ENCODE results near the gene FILIP1.

FILIP1 gene

GRCh38 chr6:75431379-75431778 lies 62.2 kb downstream of the FILIP1 start:
- TF ChIP-seq, protein P1, sequence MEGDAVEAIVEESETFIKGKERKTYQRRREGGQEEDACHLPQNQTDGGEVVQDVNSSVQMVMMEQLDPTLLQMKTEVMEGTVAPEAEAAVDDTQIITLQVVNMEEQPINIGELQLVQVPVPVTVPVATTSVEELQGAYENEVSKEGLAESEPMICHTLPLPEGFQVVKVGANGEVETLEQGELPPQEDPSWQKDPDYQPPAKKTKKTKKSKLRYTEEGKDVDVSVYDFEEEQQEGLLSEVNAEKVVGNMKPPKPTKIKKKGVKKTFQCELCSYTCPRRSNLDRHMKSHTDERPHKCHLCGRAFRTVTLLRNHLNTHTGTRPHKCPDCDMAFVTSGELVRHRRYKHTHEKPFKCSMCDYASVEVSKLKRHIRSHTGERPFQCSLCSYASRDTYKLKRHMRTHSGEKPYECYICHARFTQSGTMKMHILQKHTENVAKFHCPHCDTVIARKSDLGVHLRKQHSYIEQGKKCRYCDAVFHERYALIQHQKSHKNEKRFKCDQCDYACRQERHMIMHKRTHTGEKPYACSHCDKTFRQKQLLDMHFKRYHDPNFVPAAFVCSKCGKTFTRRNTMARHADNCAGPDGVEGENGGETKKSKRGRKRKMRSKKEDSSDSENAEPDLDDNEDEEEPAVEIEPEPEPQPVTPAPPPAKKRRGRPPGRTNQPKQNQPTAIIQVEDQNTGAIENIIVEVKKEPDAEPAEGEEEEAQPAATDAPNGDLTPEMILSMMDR (IDR thresholded peaks at IDR 0.05; ENCODE audit: control insufficient read depth, extremely low read depth, insufficient read depth): no peak
- H3K4me3 ChIP-seq (ENCODE audit: low read depth, low read length): no peak overlapping the region
- no peak for DNase-seq (ENCODE audit: low read depth)

DNA sequence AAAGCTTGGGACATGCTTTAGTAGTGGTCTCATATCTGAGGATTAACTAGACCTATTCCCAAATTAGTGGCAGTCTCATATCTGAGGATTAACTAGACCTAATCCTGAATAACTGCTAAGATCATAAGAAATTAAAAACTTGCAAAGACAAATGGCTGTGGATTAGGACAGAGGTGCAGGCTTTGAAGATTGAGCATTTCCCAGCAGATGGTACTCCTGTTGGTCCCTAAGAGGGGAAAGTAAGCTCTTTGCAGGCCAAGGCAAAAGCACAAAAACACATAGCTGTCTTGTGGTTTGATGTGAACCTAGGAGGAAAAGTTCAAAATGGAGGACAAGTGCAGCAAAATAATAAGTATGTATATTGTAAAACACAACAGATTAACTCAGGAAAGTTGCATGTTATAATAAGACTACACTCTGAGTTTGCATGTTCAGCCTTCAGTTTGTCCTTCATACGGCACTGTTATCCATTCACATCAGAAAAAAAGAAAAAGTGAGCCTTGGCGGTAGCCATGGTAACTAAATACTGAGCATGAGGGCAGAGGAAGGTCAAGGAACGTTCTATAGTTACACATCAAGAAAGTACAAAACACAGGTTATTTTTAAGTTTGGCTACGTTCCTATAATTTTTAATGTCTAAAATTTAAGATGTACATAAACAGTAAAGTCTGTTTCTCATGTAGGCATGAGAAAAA lies 62.8 kb downstream of the FILIP1 start:
- TF ChIP-seq, protein P1 (IDR thresholded peaks at IDR 0.05; ENCODE audit: control insufficient read depth, extremely low read depth, insufficient read depth): no peak
- H3K4me3 ChIP-seq (ENCODE audit: low read depth, low read length): no peak overlapping the region
- DNase-seq (ENCODE audit: low read depth): no peak

GRCh38 chr6:75429061-75429703 lies 64.4 kb downstream of the FILIP1 start:
- DNase-seq (ENCODE audit: low read depth): no peak
- TF ChIP-seq, protein P1 (IDR thresholded peaks at IDR 0.05; ENCODE audit: control insufficient read depth, extremely low read depth, insufficient read depth): no peak
- H3K4me3 ChIP-seq (ENCODE audit: low read depth, low read length): no peak overlapping the region

GRCh38 chr6:75428204-75428603 lies 65.4 kb downstream of the FILIP1 start:
- no peak for DNase-seq (ENCODE audit: low read depth)
- TF ChIP-seq, protein P1 (IDR thresholded peaks at IDR 0.05; ENCODE audit: control insufficient read depth, extremely low read depth, insufficient read depth): no peak
- no peak overlapping the region for H3K4me3 ChIP-seq (ENCODE audit: low read depth, low read length)

- no peak overlapping the region for H3K4me3 ChIP-seq (ENCODE audit: low read depth, low read length)
- no peak for DNase-seq (ENCODE audit: low read depth)
- TF ChIP-seq, protein P1 (IDR thresholded peaks at IDR 0.05; ENCODE audit: control insufficient read depth, extremely low read depth, insufficient read depth): no peak
Measured at GRCh38 chr6:75427329-75427728, 66.3 kb downstream of the FILIP1 start.

DNA sequence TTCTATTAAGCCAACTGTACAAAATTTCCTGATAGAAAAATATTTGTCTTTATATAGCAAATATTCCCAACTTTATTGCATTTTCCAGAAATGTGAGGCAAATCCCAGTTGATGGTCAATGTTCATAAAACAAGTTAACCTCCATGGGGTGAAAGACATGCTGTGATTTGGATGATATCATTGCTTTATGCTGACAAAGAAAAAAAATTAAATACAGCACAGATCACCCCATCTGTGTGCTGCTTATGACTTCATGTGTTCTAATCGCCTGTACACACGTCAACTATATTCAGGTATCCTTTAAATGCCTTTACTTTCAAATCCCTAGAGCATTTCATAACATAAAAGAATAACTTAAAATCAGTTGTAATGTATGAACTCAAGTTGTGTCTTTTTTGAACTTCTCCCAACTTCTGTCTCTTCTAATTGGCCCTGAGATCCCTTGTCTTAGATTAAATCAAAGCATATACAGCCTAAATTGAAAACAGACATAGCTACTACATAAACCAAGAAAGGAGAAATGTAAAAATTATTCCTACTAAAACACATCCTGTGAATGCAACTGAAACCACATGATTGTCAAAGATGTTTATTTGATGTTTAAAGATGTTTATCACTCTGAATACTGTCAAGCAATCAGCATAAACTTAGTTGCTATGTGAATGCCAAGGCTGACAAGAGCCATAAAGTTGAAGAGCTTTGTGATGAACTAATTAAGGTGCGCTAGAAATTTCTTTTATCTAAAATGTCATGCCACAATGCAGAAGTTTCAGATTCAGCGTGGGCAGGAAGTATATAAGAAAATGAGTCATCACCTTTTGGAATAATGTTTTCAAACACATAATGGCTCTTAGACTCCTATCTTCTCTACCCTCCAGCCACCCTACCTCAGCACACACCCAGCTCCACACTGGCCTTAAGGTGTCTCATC lies 68.7 kb downstream of the FILIP1 start:
- H3K4me3 ChIP-seq (ENCODE audit: low read depth, low read length): no peak overlapping the region
- TF ChIP-seq, protein P1 (IDR thresholded peaks at IDR 0.05; ENCODE audit: control insufficient read depth, extremely low read depth, insufficient read depth): no peak
- no peak for DNase-seq (ENCODE audit: low read depth)

All from LNCaP clone FGC (cell line).